HG03139 (cell line): Measurements from ENCODE around the gene GBA2.

ENCODE experiments used
- ATAC-seq: cut with Tn5 transposase; IDR thresholded peaks from one replicate; pipeline ENCODE4 v1.9.1; 2021; ENCODE audit not compliant: unreplicated experiment

GBA2 gene

GRCh38 chr9:35717132-35717870 is 31.7 kb downstream of the GBA2 start:
- no peak for ATAC-seq

- no peak for ATAC-seq
Observed at GRCh38 chr9:35716230-35716629, 32.8 kb downstream of the GBA2 start.

- ATAC-seq: no peak
Observed at GRCh38 chr9:35714579-35715252, 34.3 kb downstream of the GBA2 start.

GRCh38 chr9:35714123-35714522 is 34.9 kb downstream of the GBA2 start:
- no peak for ATAC-seq

- no peak for ATAC-seq
Observed at GRCh38 chr9:35713578-35713977, 35.5 kb downstream of the GBA2 start.

- no peak for ATAC-seq
Observed at GRCh38 chr9:35712762-35713400, 36.1 kb downstream of the GBA2 start.

GRCh38 chr9:35711501-35712428 is 37.3 kb downstream of the GBA2 start:
- no peak for ATAC-seq

GRCh38 chr9:35710818-35711500 is 38.1 kb downstream of the GBA2 start:
- ATAC-seq: no peak

GRCh38 chr9:35708146-35708545 is 40.9 kb downstream of the GBA2 start:
- no peak for ATAC-seq

GRCh38 chr9:35706951-35707350 is 42.1 kb downstream of the GBA2 start:
- ATAC-seq: no peak

- no peak for ATAC-seq
Observed at GRCh38 chr9:35705836-35706430, 43.1 kb downstream of the GBA2 start.

GRCh38 chr9:35705372-35705771 is 43.7 kb downstream of the GBA2 start:
- no peak for ATAC-seq

GRCh38 chr9:35703906-35704672 is 44.9 kb downstream of the GBA2 start:
- no peak for ATAC-seq

GRCh38 chr9:35702696-35703095 is 46.3 kb downstream of the GBA2 start:
- no peak for ATAC-seq

GRCh38 chr9:35700942-35701341 is 48.1 kb downstream of the GBA2 start:
- ATAC-seq: no peak

- no peak for ATAC-seq
Observed at GRCh38 chr9:35700031-35700430, 49.0 kb downstream of the GBA2 start.

GRCh38 chr9:35698231-35698630 is 50.8 kb downstream of the GBA2 start:
- ATAC-seq: no peak

GRCh38 chr9:35697486-35697885 is 51.5 kb downstream of the GBA2 start:
- ATAC-seq: no peak

GRCh38 chr9:35696520-35697215 is 52.4 kb downstream of the GBA2 start:
- ATAC-seq: peak; percentile 48
